Femur (tissue), 1 donor: ENCODE results near the gene FAM156B.
"Not testable (repeated sequence)": the region's sequence is repeated elsewhere in the genome, so short reads cannot be mapped to it uniquely, and the experiment has no call there.

Source experiments
- DNase-seq: peaks from one replicate; pipeline ENCODE4 v3.0.0-alpha.2; 2017

Gene FAM156B

DNA sequence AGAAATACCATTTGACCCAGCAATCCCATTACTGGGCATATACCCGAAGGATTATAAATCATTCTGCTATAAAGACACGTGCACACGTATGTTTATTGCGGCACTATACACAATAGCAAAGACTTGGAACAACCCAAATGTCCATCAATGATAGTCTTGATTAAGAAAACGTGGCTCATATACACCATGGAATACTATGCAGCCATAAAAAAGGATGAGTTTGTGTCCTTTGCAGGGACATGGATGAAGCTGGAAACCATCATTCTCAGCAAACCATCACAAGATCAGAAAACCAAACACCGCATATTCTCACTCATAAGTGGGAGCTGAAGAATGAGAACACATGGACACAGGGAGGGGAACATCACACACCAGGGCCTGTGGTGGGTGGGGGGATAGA is 33.1 kb downstream of the FAM156B start:
- not testable (repeated sequence) for DNase-seq

DNA sequence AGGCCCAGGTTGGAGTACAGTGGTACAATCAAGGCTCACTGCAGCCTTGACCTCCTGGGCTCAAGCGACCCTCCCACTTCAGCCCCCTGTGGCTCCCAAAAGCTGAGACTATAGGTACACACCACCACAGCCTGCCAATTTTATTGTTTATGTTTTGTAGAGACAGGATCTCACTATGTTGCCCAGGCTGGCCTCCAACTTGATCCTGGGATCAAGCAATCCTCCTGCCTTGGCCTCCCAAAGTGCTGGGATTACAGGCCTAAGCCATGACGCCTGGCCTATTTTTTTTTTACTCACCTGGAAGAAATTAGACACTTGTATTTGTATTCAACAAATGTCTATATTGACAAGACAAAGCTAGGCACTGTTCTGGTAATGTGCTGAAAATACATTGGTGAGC is 36.1 kb downstream of the FAM156B start:
- no peak for DNase-seq

DNA sequence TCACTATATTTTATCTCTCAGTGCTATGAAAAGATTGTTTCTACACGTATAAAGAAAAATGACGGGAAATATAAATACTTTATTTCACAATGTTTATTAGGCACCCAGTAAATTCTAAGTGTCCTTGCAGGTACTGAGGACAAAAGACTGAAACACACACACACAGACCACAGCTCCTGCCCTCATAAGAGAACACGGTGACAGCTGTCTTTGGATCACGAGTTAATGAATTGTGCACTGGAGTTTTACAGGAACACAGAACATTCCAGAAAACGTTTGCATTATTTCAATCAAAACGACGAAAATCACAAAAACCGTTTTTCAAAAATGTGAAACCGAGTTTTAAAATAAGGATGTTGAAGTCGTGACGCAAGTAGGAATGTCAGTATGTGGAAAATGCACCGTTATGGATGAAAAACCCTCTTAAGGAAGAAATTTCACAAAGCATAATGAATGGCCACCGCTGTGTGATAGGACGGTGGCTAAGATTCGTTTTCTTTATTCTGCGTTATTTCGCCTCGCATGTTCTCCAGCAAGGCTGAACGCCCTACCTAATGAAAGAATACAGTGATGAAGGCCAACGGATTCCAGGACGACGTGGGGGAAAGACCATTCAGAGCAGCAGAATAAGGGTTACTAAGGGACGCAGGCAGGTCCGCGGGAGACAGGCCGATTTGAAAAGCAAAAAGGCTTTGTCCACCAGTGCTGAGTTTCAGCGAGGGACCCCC is 37.0 kb downstream of the FAM156B start:
- no peak for DNase-seq

DNA sequence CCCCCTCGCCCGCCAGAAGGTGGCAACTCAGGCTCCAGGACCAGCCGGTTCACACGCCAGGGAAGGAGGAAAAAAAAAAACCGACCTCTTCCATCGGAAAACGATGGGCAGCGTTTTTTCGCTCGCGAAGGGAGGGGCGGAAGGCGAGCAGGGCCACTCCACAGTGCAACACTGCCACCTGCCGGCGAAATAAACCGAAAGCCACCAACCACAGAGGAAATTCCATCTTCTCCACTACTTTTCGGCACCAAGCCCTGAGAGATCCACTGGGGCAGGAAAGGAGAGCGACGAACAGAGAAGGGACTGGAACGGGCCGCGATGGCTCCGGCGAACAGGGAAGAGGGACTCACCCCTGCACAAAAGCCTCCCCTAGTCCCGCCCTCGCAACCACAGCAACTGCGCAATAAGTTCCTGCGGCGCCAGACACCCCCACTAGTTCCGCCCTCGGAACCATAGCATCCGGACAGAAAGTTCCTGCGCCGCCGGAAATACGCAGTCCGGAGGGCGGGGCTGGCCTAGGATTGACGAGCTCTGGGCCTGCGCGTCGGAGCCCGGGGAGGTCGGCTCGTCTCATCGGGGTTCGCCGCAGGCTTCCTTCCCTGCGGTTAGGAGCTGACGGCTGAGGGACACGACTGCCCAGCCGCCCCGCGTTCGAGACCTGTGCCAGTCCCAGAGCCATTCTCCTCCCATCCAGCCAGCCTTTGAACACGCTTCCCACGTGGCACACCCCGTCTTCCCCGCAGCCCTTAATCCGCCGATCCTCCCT is 37.8 kb downstream of the FAM156B start:
- peak; percentile 98 for DNase-seq

DNA sequence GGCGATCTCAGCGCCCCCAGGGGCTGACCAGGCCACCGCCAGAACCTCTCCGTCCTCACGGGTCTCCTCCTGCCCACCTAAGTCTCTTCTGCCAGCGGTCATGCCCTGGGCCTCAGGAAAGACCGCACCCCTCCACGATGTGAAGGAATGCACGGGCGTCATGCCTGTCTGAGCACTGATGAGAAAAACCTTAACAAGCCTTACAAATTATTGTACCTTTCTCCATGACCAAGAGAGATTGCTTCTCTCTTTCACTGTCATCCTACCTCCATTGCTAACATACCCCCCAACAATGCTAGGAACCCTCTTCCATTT is 38.3 kb downstream of the FAM156B start:
- DNase-seq, result not testable (repeated sequence)

DNA sequence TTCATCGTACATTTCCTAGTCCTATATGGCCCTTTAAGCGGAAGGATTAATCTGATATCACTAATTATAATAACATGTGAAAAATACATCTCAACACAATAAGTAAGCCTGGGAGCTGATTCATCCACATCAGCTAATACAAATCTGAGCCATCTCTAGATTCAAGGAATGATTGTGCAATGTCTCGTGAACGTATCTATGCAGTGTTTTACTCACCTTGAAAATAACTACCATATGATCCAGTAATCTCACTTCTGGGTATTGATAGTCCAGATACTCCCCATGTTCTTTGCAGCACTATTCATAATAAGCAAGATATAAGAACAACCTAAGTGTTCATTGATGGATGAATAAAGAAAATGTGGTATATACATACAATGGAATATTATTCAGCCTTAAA is 43.6 kb downstream of the FAM156B start:
- not testable (repeated sequence) for DNase-seq

DNA sequence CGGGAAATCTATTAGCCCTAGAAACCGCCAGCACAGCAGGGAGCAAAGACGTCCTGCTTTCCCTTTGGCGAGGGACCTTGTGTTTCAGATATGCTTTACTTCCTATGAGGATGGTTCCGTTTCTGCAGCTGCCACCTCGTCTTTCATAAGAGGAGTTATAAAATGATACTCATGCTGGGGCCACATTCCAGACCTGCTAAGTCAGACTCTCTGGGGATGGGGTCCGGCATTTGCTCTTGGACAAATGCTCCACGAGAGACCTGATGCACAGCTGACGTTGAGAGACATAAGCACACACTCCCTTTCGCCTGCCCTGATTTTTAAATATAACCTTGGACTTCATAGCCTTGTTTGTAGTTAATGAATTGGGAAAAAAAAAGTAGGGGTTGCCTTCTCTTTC is 44.6 kb downstream of the FAM156B start:
- DNase-seq, result not testable (repeated sequence)

DNA sequence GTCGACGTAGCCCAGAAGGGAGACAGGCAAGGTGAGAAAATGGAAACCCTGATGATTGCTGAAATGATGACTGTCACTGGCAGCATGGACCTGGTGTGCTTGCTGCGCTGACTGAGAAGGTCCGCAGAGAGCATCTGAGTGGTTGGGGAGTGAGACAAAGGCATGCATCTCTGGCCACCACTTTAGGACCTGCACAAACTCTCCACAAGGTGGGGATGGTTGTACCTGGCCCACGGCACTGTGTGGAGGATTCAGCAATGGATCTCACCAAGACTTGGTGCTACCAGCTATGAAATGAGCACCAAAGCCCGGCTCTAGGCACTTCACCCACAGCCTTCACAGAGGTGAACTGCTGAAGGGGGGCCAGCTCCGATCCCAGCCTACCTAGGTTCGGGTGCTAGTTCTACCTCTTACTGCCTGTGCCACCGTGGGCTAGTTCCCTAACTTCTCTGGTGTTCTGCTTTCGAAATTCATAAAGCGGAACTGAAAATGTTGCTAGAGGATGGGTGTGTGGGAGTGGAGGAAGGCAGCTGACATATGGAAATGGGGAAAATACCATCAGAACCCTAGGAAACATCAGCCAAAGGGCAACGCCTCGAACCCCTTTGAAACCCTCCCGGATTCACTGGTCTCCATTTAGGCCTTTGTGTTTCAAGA is 48.8 kb downstream of the FAM156B start:
- DNase-seq, result not testable (repeated sequence)

DNA sequence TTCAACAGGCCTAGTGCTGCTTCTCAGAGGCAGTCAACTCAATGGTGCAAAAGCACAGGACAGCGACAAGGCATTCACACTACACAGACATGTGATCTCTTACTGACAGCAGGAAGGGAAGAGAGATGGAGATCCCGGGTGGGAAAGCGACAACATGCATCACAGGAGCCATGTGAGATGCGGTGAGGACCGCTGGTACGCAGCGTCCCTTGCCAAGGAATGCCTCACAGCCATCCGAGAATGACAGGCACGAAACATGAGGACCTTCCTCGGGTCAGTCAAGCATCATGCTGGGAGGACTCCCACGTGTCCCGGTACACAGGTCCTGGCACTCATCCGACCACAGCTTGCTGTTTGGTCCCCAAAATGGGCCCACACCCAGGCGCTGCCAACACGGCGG is 50.4 kb downstream of the FAM156B start:
- DNase-seq, result not testable (repeated sequence)

DNA sequence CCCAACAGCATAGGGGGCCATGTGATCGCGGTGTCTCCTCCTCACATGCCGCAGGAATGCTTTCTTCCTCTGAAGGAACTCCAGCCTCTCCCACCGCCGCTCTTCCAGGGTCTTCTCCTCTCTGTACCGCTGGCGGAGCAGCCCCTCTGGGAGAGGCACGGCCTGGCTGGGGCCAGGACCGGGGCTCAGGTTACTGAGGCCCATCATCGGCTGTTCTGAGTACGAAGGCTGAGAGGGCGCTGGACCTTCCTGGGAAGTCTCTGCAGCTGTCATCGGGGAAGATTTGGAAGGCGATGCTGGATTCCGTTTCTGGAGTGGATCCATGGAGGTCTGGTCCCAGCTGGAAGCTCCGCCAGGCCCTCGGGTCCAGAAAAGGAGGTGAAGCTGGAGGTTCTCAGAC is 51.1 kb downstream of the FAM156B start:
- not testable (repeated sequence) for DNase-seq

DNA sequence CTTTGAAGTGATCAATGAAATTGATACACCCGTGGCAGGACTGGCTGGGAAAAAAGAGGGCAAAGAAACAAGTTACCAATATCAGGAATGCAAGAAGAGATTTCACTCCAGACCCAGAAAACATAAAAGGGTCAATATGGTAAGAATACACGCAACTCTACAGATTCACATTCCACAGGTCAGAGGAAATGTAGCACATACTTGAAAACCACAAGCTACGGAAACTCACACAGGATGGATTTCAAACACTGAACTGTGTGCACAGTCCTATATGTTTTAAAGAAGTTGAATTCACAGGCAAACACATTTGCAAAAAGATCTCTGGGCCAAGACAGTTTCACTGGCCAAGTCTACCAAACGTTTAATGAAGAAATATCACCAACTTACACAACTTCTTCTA is 52.2 kb downstream of the FAM156B start:
- DNase-seq, result not testable (repeated sequence)

DNA sequence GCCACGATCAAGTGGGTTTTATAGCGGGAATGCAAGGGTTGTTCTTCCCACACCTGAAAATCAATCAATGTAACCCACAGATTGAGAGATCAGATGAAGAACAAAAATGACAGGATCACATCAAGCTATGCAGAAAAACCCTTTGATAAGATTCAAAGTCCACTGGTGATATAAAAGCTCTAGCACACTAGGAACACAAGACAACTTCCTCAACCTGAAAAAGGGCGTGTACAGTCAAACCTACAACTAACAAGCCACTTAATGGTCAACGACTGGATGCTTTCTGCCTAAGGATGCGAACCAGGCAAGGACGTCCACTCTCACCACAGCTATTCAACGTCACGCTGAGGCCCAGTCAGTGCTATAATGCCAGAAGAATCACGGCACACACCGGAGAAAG is 52.8 kb downstream of the FAM156B start:
- DNase-seq, result not testable (repeated sequence)
